Keratinocyte (primary cell): Measurements from ENCODE around the gene NYNRIN. TPM values are rescaled to one million over a fixed set of nuclear protein-coding genes. Genes with fewer than 3 reads are reported as not detected.

Source experiments
- DNase-seq: peaks from one replicate; pipeline ENCODE4 v3.0.0-alpha.2; 2011; ENCODE audit warnings: low read depth, missing footprints, low spot score
- FAIRE-seq: peaks from 2 replicates; lab custom pipeline; 2011; peaks lifted over from hg19 to GRCh38; lab: Jason Lieb, UNC
- H2AFZ ChIP-seq: 2 replicates; pipeline ENCODE4 v1.6.0; 2012; ENCODE audit warnings: low read length, control low read depth, inconsistent platforms; ENCODE audit not compliant: control insufficient read depth
- H3K27ac ChIP-seq: 2 replicates; pipeline ENCODE4 v1.5.1; 2011; ENCODE audit warnings: low read length; ENCODE audit not compliant: control insufficient read depth, insufficient read depth
- H3K27me3 ChIP-seq: 3 replicates; pipeline ENCODE4 v1.6.0; 2011; ENCODE audit warnings: low read length; ENCODE audit not compliant: control insufficient read depth, insufficient read depth; ENCODE audit errors: extremely low read depth
- H3K36me3 ChIP-seq, 2 experiments: 2 replicates in 1 of 2; 3 replicates in 1 of 2; pipeline ENCODE4 v1.5.1; 2011; ENCODE audit warnings: low read length in 2 of 2, mild to moderate bottlenecking in 1 of 2; ENCODE audit not compliant: control insufficient read depth in 2 of 2, insufficient read depth in 2 of 2; ENCODE audit errors: extremely low read depth in 1 of 2
- H3K4me1 ChIP-seq: 3 replicates; pipeline ENCODE4 v1.5.1; 2011; ENCODE audit warnings: low read length; ENCODE audit not compliant: control insufficient read depth, insufficient read depth; ENCODE audit errors: extremely low read depth
- H3K4me2 ChIP-seq: 3 replicates; pipeline ENCODE4 v1.6.0; 2011; ENCODE audit warnings: low read depth, low read length; ENCODE audit not compliant: control insufficient read depth, insufficient read depth; ENCODE audit errors: extremely low read depth
- H3K4me3 ChIP-seq, 3 experiments: fragments of 200-600 bp in 1 of 3; sonication (generic) in 1 of 3; 2 replicates in 2 of 3; 3 replicates in 1 of 3; pipeline ENCODE4 v1.5.1; 2011 to 2016; ENCODE audit warnings: low read length in 3 of 3, mild to moderate bottlenecking in 3 of 3, control low read depth in 2 of 3, inconsistent platforms in 1 of 3, low read depth in 1 of 3, mixed read lengths in 1 of 3, mixed run types in 1 of 3, moderate library complexity in 1 of 3; ENCODE audit not compliant: control insufficient read depth in 2 of 3, insufficient read depth in 2 of 3; ENCODE audit errors: extremely low read depth in 1 of 3
- H3K79me2 ChIP-seq: 2 replicates; pipeline ENCODE4 v1.6.0; 2012; ENCODE audit warnings: low read length; ENCODE audit not compliant: control insufficient read depth, insufficient read depth
- H3K9ac ChIP-seq: 3 replicates; pipeline ENCODE4 v1.6.0; 2011; ENCODE audit warnings: low read length; ENCODE audit not compliant: control insufficient read depth, insufficient read depth; ENCODE audit errors: extremely low read depth
- H3K9me1 ChIP-seq: 3 replicates; pipeline ENCODE4 v1.6.0; 2011; ENCODE audit warnings: low read length; ENCODE audit not compliant: control insufficient read depth, insufficient read depth; ENCODE audit errors: extremely low read depth
- H3K9me3 ChIP-seq: 2 replicates; pipeline ENCODE4 v1.5.1; 2012; ENCODE audit warnings: low read depth, low read length; ENCODE audit not compliant: control insufficient read depth
- H4K20me1 ChIP-seq: 3 replicates; pipeline ENCODE4 v1.6.0; 2011; ENCODE audit warnings: low read length; ENCODE audit not compliant: control insufficient read depth, insufficient read depth; ENCODE audit errors: extremely low read depth
- EZH2 ChIP-seq: IDR thresholded peaks from one replicate; pipeline ENCODE4 v1.6.1; 2012; ENCODE audit warnings: inconsistent platforms, mild to moderate bottlenecking, low read length, moderate library complexity
- dilution Hi-C: fragments of 300-500 bp; cut with MboI; formaldehyde crosslinking; loops from one replicate; pipeline ENCODE4 v1.7.0; 2020; ENCODE audit warnings: low sequenced_read_pairs; ENCODE audit not compliant: extremely low pct_ligation_motif_present
- polyA plus RNA-seq, 5 experiments: library from polyadenylated mRNA; depleted of rRNA in 3 of 5; stranded (reverse) in 3 of 5; stranded (forward) in 1 of 5; unstranded in 1 of 5; fragments of >200 nt; gene quantifications; 1 replicate in 1 of 5; 2 replicates in 3 of 5; 3 replicates in 1 of 5; pipeline versions ENCODE4 v1.2.1 to v1.2.3, GENCODE V29; 2011 to 2012; ENCODE audit warnings: missing spikeins in 2 of 5, low read depth in 1 of 5, low replicate concordance in 1 of 5
- TF ChIP-seq, protein P1 (sequence below), 3 experiments: IDR thresholded peaks in 1 of 3; conservative IDR thresholded peaks in 1 of 3; optimal IDR thresholded peaks in 1 of 3; 2 replicates in 2 of 3; 3 replicates in 1 of 3; pipeline versions ENCODE3 to v1.5.1; 2011; ENCODE audit warnings: low read length in 3 of 3, mild to moderate bottlenecking in 3 of 3, moderate library complexity in 2 of 3, control low read depth in 1 of 3, inconsistent platforms in 1 of 3; ENCODE audit not compliant: insufficient read depth in 2 of 3; ENCODE audit errors: extremely low read depth in 1 of 3

NYNRIN gene
- polyA plus RNA-seq, 1 donor (not counting 4 experiments of a cell fraction or from before 2014, with no cell fraction given) = 4.9 TPM

GRCh38 chr14:24390701-24391468, 7.9 kb upstream of the NYNRIN start:
- Histone ChIP-seq H3K9me1 (no peaks in the 10 kb centered on the region), H3K27ac (no peak overlapping the region), H3K79me2 (no peaks in the 10 kb centered on the region), H3K9ac (no peak overlapping the region), H3K4me3 (no peak overlapping the region), H3K9me3 (no peaks in the 10 kb centered on the region), H3K27me3 (no peaks in the 10 kb centered on the region), H2AFZ (no peak overlapping the region), H3K36me3 (no peaks in the 10 kb centered on the region), H3K4me2 (no peak overlapping the region), H3K4me1 (peaks cover 15% of the 10 kb centered on the region), H4K20me1 (no peaks in the 10 kb centered on the region)
- dilution Hi-C loops = no loop called here
- no peak for TF ChIP-seq EZH2
- TF ChIP-seq, protein P1, sequence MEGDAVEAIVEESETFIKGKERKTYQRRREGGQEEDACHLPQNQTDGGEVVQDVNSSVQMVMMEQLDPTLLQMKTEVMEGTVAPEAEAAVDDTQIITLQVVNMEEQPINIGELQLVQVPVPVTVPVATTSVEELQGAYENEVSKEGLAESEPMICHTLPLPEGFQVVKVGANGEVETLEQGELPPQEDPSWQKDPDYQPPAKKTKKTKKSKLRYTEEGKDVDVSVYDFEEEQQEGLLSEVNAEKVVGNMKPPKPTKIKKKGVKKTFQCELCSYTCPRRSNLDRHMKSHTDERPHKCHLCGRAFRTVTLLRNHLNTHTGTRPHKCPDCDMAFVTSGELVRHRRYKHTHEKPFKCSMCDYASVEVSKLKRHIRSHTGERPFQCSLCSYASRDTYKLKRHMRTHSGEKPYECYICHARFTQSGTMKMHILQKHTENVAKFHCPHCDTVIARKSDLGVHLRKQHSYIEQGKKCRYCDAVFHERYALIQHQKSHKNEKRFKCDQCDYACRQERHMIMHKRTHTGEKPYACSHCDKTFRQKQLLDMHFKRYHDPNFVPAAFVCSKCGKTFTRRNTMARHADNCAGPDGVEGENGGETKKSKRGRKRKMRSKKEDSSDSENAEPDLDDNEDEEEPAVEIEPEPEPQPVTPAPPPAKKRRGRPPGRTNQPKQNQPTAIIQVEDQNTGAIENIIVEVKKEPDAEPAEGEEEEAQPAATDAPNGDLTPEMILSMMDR (optimal IDR thresholded peaks at IDR 0.05 in 1 of 3, IDR thresholded peaks at IDR 0.05 in 1 of 3, conservative IDR thresholded peaks at IDR 0.05 in 1 of 3; ENCODE audit: extremely low read depth in 1 of 3, insufficient read depth in 2 of 3, low read length in 3 of 3) = no peak
- no peak for DNase-seq
- FAIRE-seq = no peak

- no peaks in the 10 kb centered on the region for H3K36me3 ChIP-seq
- H3K4me3 ChIP-seq = peak overlapping the region in 2 of 3 experiments; percentile 33 to 40
- peak overlapping the region; percentile 76 for H3K27ac ChIP-seq
- H3K9me1 ChIP-seq = no peaks in the 10 kb centered on the region
- H2AFZ ChIP-seq = peak overlapping the region; percentile 82
- no peaks in the 10 kb centered on the region for H3K9me3 ChIP-seq
- no peaks in the 10 kb centered on the region for H3K27me3 ChIP-seq
- H3K4me1 ChIP-seq = peaks cover 31% of the 10 kb centered on the region
- TF ChIP-seq, protein P1 (optimal IDR thresholded peaks at IDR 0.05 in 1 of 3, IDR thresholded peaks at IDR 0.05 in 1 of 3, conservative IDR thresholded peaks at IDR 0.05 in 1 of 3; ENCODE audit: extremely low read depth in 1 of 3, insufficient read depth in 2 of 3, low read length in 3 of 3) = peak; percentile 29 to 56 (median 42)
- TF ChIP-seq EZH2 = no peak
- H3K9ac ChIP-seq = peak overlapping the region; percentile 63
- FAIRE-seq (peak; percentile 20), DNase-seq (no peak)
- H3K4me2 ChIP-seq = peak overlapping the region; percentile 80
- no peaks in the 10 kb centered on the region for H3K79me2 ChIP-seq
- dilution Hi-C loops = no loop called here
- no peaks in the 10 kb centered on the region for H4K20me1 ChIP-seq
These were observed 6.3 kb upstream of the NYNRIN start for GRCh38 chr14:24392325-24393091.
